Breast epithelium (tissue), 4 donors: Measurements from ENCODE around the gene ABCB1. TPM values are rescaled to one million over a fixed set of nuclear protein-coding genes. Genes with fewer than 3 reads are reported as not detected.

Experiments
- DNase-seq, 2 donors: peaks; one replicate each; pipeline ENCODE4 v3.0.0-alpha.2; 2019; ENCODE audit warnings: low spot score in 2 of 2
- H3K27ac ChIP-seq, 2 donors: fragments of 200-600 bp; sonication (generic) in 1 of 2; one replicate each; pipeline ENCODE4 v1.5.1; 2016 to 2019; ENCODE audit warnings: mild to moderate bottlenecking in 1 of 2
- H3K27me3 ChIP-seq, 2 donors: fragments of 200-600 bp; sonication (generic) in 1 of 2; one replicate each; pipeline versions ENCODE4 v1.5.1 to v1.6.0; 2017 to 2019; ENCODE audit warnings: control low read depth in 1 of 2, mild to moderate bottlenecking in 1 of 2
- H3K36me3 ChIP-seq: fragments of 200-600 bp; one replicate; pipeline ENCODE4 v1.5.1; 2019
- H3K4me1 ChIP-seq, 2 donors: fragments of 200-600 bp; sonication (generic); one replicate each; pipeline ENCODE4 v1.5.1; 2016 to 2019; ENCODE audit warnings: control low read depth in 1 of 2
- H3K4me3 ChIP-seq, 3 donors: fragments of 200-600 bp; sonication (generic); 1 replicate in 2 of 3; 2 replicates in 1 of 3; pipeline ENCODE4 v1.5.1; 2016 to 2019; ENCODE audit warnings: mild to moderate bottlenecking in 3 of 3, moderate library complexity in 2 of 3
- H3K9me3 ChIP-seq, 2 donors: fragments of 200-600 bp; sonication (generic) in 1 of 2; one replicate each; pipeline ENCODE4 v1.5.1; 2016 to 2019; ENCODE audit warnings: control low read depth in 1 of 2
- CTCF ChIP-seq, 3 donors: fragments of 450-650 bp; IDR thresholded peaks; one replicate each; pipeline ENCODE4 v1.5.1; 2016 to 2017; ENCODE audit warnings: antibody characterized with exemption in 3 of 3, mild to moderate bottlenecking in 3 of 3, moderate library complexity in 3 of 3
- POLR2A ChIP-seq: fragments of 450-650 bp; IDR thresholded peaks from one replicate; pipeline ENCODE4 v1.6.1; 2016; ENCODE audit warnings: antibody characterized with exemption, mild to moderate bottlenecking, moderate library complexity
- POLR2AphosphoS5 ChIP-seq, 3 donors: sonication (generic); formaldehyde crosslinking; IDR thresholded peaks; one replicate each; pipeline ENCODE4 v1.6.1; 2017; ENCODE audit warnings: antibody characterized with exemption in 3 of 3
- intact Hi-C: fragments of 100-400 bp; cut with DNase I; formaldehyde crosslinking; loops from one replicate; pipeline ENCODE4 v1.15.1; 2023; ENCODE audit warnings: low total_unique reads
- total RNA-seq, 3 donors: library from RNA; depleted of rRNA; stranded (reverse); fragments of >200 nt; gene quantifications; one replicate each; pipeline ENCODE4 v1.1.0, GENCODE V29; 2016

The ABCB1 gene
- total RNA-seq, 3 donors from 2014 or later, result 3.2 to 14.9 (median 12.8) TPM

DNA sequence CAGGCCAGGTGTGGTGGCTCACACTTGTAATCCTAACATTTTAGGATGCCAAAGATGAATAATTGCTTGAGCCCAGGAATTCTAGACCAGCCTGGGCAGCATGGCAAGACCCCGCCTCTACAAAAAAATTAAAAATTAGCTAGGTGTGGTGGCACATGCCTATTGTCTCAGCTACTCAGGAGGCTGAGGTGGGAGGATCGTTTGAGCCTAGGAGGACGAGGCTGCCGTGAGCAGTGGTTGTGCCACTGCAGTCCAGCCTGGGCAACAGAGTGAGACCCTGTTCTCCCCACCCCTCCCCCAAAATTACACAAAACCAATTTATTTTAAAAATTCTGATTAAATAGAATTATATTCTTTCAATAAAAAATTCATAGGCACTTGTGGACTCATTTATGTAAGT lies 39.0 kb downstream of the ABCB1 start:
- TF ChIP-seq POLR2A, result no peak
- no peak for TF ChIP-seq POLR2AphosphoS5 (IDR thresholded peaks at IDR 0.05)
- TF ChIP-seq CTCF (IDR thresholded peaks at IDR 0.05), result no peak
- H3K27ac ChIP-seq, result no peak overlapping the region
- no peaks in the 10 kb centered on the region for H3K9me3 ChIP-seq
- no peaks in the 10 kb centered on the region for H3K27me3 ChIP-seq
- H3K4me3 ChIP-seq, result no peak overlapping the region
- H3K36me3 ChIP-seq, result no peaks in the 10 kb centered on the region
- intact Hi-C loops, result no loop called here
- no peak for DNase-seq
- no peaks in the 10 kb centered on the region for H3K4me1 ChIP-seq

GRCh38 chr7:87561102-87561501 lies 39.6 kb downstream of the ABCB1 start:
- Histone ChIP-seq H3K4me3 (no peak overlapping the region), H3K9me3 (no peaks in the 10 kb centered on the region), H3K27me3 (no peaks in the 10 kb centered on the region), H3K27ac (no peak overlapping the region), H3K4me1 (no peaks in the 10 kb centered on the region), H3K36me3 (no peaks in the 10 kb centered on the region)
- intact Hi-C loops, result no loop called here
- DNase-seq, result no peak
- no peak for TF ChIP-seq CTCF (IDR thresholded peaks at IDR 0.05)
- no peak for TF ChIP-seq POLR2AphosphoS5 (IDR thresholded peaks at IDR 0.05)

DNA sequence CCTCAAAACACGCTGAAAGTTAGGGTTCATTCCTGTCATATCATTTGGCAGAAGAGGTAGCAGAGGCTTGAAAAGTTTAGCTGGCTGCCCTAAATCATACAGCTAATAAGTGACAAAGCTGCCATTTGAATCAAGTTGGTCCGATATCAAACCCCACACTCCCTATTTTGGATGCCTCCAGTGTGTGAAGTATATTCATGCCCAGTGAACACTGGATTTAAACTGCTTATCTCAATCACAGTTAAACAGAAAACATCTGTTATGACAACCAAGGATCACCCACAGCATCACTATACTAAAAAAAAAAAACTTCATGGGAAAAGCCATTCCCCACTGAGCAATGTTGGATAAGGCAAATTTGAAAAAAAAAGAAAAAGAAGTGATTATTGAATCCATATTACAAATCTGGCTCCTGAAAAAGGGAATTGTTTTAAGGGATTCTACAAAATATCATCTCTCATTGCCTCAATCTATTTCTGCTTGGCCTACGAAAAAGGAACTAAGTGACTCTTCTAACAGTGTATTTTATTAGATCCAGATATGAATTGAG lies 48.3 kb downstream of the ABCB1 start:
- no peaks in the 10 kb centered on the region for H3K4me1 ChIP-seq
- H3K9me3 ChIP-seq, result no peaks in the 10 kb centered on the region
- intact Hi-C loops, result no loop called here
- H3K27me3 ChIP-seq, result no peaks in the 10 kb centered on the region
- no peak for DNase-seq
- no peaks in the 10 kb centered on the region for H3K36me3 ChIP-seq
- H3K27ac ChIP-seq, result no peak overlapping the region
- H3K4me3 ChIP-seq, result no peak overlapping the region
- no peak for TF ChIP-seq POLR2AphosphoS5 (IDR thresholded peaks at IDR 0.05)
- TF ChIP-seq CTCF (IDR thresholded peaks at IDR 0.05), result no peak
- TF ChIP-seq POLR2A, result no peak

GRCh38 chr7:87548123-87548919 lies 52.4 kb downstream of the ABCB1 start:
- Histone ChIP-seq H3K36me3 (no peaks in the 10 kb centered on the region), H3K9me3 (no peaks in the 10 kb centered on the region), H3K27me3 (no peaks in the 10 kb centered on the region), H3K4me3 (no peak overlapping the region), H3K27ac (no peak overlapping the region), H3K4me1 (no peaks in the 10 kb centered on the region)
- intact Hi-C loops, result no loop called here
- TF ChIP-seq POLR2A (no peak), CTCF (IDR thresholded peaks at IDR 0.05) (no peak), POLR2AphosphoS5 (IDR thresholded peaks at IDR 0.05) (no peak)
- no peak for DNase-seq

DNA sequence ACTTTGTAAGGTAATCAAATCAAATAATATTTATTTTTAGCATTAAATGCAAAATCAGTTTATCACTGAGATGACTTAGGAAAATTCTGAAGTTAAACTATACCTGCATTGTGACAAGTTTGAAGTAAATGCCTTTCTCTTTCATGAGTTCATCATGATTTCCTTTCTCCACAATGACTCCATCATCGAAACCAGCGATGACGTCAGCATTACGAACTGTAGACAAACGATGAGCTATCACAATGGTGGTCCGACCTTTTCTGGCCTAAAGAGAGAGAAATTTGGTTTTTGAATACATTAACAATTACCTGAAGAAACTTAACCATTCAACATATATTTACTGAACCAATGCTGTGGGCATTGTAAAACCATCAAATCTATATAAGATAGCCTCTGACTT lies 54.9 kb downstream of the ABCB1 start:
- intact Hi-C loops, result no loop called here
- Histone ChIP-seq H3K27ac (no peak overlapping the region), H3K36me3 (no peaks in the 10 kb centered on the region), H3K9me3 (no peaks in the 10 kb centered on the region), H3K4me1 (no peaks in the 10 kb centered on the region), H3K27me3 (no peaks in the 10 kb centered on the region), H3K4me3 (no peak overlapping the region)
- TF ChIP-seq POLR2A, result no peak
- no peak for TF ChIP-seq CTCF (IDR thresholded peaks at IDR 0.05)
- DNase-seq, result no peak
